HG02852 (cell line): ENCODE measurements around the gene EIF4E2.

ENCODE experiments used
- ATAC-seq: cut with Tn5 transposase; IDR thresholded peaks from one replicate; pipeline ENCODE4 v1.9.1; 2021; ENCODE audit warnings: mild to moderate bottlenecking, moderate library complexity; ENCODE audit not compliant: unreplicated experiment

EIF4E2 gene

DNA sequence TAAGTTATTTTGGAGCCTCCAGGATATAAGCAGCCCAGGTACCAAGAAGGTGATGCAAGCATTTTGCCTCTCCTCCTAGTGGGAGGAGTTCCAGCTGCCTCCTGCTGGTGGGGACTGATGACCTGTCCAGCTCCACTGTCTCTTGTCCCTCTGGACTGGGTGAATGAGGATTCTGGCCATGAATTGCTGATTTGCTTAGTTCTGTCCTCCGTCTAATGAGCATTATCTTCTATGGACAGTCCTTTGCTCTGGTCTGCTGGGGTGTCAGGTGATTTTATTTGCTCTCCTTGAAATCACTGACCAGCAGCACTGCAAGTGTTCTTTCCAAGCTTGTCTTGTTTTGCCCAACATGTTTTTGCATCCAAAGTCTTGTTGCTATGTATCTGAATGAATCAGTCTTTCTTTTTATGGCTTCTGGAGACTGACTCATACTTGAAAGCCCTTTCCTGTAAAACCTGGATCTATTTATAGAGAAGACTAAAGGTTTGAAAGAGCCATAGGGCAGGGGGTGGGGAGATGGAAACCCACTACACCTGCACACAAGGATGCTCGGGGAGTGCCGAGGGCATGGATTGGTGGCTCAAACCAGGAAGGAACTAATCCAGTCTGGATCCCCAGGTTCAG is 42.4 kb downstream of the EIF4E2 start:
- no peak for ATAC-seq

DNA sequence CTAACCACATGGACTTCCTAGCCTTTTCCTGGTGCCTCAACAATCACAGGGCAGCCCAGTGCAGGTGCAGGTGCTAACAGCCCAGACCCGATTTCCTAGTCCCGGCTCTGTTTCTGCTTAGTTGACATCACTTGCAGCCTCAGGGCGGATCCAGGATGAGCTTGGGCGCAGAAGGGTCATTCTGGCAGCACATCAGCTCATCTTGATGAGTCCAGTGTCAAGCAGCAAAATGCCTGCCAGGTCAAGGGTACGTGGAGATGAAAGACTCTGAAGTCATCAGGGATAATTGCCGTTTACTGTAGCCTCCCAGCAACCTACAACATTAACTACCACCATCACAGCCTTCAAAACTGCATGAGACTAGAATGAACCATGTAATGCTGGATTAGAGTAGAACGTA is 43.5 kb downstream of the EIF4E2 start:
- ATAC-seq = no peak

DNA sequence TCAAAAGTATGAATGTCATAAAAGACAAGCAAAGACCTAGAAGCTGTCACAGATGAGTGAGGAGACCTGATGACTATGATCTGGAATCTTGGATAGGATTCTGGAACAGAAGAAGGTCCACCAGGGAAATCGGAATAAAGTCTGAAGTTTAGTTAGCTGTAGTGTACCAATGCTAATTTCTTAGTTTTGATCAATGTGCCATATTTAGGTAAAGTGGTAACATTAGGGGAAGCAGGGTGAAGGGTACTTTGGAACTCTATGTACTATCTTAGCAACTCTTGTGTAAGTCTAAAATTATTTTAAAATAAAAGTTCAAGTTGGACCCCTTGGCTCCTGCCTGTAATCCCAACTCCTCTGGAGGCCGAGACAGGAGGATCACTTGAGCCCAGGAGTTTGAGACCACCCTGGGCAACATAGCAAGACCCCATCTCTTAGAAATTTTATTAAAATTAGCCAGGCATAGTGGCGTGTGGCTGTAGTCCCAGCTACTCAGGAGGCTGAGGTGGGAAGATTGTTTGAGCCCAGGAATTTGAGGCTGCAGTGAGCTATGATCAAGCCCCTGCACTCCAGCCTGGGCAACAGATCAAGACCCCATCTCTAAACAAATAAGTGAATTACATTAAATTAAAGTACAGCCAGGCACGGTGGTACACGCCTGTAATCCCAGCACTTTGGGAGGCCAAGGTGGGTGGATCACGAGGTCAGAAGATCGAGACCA is 47.0 kb downstream of the EIF4E2 start:
- ATAC-seq = no peak

- ATAC-seq = no peak
Observed at GRCh38 chr2:232598293-232598692, 47.8 kb downstream of the EIF4E2 start.

- ATAC-seq = no peak
Observed at GRCh38 chr2:232600053-232600773, 49.7 kb downstream of the EIF4E2 start.

GRCh38 chr2:232603283-232603682 is 52.8 kb downstream of the EIF4E2 start:
- no peak for ATAC-seq

- no peak for ATAC-seq
Observed at GRCh38 chr2:232604535-232604934, 54.0 kb downstream of the EIF4E2 start.

GRCh38 chr2:232607011-232607410 is 56.5 kb downstream of the EIF4E2 start:
- no peak for ATAC-seq

DNA sequence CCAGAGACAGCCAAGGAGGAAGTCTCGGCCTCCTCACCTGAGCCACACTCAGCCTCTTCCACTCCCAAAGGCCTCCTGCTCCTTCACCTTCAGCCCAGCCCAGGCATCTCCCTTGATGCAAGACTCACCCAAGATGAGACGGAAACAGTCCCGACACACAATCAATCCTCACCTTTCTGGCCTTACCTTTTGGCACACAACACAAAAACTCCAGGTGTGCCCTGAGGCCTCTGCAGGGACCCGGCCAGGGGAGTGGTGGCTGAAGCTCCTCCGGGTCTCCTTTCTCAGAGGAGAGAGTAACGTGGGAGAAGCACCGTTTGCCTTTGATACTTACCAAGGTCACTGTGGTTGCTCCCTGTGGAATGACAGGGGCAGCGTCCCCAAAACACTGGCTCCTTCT is 59.1 kb downstream of the EIF4E2 start:
- ATAC-seq = no peak

GRCh38 chr2:232610081-232610480 is 59.6 kb downstream of the EIF4E2 start:
- ATAC-seq = no peak

DNA sequence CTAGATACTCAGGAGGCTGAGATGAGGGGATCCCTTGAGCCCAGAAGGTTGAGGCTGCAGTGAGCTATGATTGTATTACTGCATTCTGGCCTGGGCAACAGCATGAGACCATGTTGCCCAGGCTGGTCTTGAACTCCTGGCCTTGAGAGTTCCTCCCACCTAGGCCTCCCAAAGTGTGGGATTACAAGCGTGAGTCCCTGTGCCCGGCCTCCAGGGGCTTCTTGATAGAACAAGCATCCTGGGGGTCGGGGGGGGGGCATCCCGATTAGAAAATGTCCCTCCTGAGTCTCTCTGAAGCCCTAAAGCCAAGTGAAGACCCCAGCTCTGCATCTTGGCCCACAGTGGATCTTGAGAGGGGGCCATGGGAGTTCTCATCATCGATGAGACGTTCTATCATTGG is 60.6 kb downstream of the EIF4E2 start:
- no peak for ATAC-seq

GRCh38 chr2:232611559-232612218 is 61.2 kb downstream of the EIF4E2 start:
- ATAC-seq = no peak

DNA sequence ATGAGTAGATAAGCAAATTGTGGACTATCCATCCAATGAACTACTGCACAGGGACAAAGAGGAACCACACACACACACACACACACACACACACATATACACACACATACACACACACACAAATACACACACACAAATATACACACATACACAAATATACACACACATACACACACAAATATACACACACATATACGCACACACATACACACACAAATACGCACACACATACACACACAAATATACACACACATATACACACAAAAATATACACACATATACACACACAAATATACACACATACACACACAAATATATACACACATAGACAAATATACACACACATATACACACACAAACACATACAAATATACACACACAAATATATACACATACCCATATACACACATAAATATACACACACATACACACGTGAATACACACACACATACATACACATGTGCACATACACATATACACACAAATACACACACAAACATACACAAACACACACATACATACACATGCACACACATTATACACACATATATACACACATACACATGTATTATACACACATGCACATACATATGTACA is 63.1 kb downstream of the EIF4E2 start:
- ATAC-seq = no peak

DNA sequence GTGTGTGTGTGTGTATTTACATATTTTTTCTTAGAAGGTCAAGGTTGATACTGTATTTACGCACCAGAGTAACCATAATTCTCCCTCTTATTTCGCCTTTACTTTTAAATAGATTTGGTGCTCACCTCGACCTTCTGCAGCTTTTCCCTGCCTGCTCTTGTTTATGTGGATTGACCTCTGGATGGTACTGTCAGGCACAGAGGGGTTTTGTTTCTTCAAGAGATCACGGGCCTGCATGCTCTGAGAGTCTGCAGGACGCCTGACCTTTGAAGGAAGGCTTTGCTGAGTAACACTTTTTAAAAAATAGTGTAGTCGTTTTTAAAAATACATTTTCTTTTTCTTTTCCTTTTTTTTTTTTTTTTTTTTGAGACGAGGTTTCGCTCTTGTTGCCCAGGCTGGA is 64.8 kb downstream of the EIF4E2 start:
- no peak for ATAC-seq
